GM19395 (cell line): Measurements from ENCODE around the gene IFI44L.

Experiments used
- ATAC-seq: cut with Tn5 transposase; IDR thresholded peaks from one replicate; pipeline ENCODE4 v1.9.1; 2021; ENCODE audit warnings: mild to moderate bottlenecking, moderate library complexity; ENCODE audit not compliant: unreplicated experiment

IFI44L gene

DNA sequence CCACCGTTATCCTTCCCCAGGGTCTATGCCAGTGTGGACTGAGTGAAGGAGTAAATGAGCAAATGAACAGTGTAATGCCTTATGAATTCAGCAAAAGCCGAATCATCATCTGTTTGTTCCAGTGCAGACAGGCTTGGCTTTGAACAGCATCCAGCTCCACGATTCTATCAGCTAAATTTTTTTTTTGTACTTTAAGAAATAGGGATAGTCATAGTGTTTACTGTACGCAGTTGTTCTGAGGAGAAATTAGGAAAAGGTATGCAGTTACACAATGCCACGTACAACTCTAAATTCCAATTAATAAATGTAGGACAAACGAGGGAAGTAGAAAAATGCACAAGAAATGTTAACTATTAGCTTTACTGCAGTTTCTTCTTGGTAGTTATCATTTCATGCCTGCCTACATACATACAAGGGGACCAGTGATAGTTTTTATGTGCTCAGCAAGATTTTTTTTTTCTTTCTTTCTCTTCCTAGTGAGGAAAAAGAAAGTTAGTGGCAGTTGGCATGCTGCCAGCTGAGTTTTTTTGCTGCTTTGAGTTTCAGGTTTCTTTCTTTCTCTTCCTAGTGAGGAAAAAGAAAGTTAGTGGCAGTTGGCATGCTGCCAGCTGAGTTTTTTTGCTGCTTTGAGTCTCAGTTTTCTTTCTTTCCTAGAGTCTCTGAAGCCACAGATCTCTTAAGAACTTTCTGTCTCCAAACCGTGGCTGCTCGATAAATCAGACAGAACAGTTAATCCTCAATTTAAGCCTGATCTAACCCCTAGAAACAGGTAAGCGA is at the start of gene IFI44L:
Gene IFI44L (plus strand): TSS at position 646 of the 777 bp plus-strand sequence. CDS start 7,468 bp downstream, outside the sequence.
- ATAC-seq: peak; percentile 53

DNA sequence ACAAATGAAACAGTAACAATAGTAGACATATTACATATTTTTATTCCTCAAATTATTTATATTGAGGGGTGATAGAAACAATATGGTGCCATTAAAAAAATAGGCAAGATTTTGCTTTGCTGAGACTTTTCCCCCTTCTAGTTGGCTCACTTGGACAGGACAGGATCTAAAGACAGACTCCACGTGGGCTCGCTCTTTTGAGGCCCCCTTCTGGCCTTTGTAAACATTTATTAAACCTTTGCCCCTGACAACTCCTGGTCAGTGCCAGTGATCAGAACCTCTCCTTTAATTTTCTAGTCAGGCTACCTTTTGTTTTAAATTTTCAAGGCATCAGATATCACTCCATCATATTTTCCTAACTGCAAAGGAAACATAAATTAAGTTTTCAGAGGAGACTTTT is 49.7 kb upstream of the IFI44L start:
- no peak for ATAC-seq

DNA sequence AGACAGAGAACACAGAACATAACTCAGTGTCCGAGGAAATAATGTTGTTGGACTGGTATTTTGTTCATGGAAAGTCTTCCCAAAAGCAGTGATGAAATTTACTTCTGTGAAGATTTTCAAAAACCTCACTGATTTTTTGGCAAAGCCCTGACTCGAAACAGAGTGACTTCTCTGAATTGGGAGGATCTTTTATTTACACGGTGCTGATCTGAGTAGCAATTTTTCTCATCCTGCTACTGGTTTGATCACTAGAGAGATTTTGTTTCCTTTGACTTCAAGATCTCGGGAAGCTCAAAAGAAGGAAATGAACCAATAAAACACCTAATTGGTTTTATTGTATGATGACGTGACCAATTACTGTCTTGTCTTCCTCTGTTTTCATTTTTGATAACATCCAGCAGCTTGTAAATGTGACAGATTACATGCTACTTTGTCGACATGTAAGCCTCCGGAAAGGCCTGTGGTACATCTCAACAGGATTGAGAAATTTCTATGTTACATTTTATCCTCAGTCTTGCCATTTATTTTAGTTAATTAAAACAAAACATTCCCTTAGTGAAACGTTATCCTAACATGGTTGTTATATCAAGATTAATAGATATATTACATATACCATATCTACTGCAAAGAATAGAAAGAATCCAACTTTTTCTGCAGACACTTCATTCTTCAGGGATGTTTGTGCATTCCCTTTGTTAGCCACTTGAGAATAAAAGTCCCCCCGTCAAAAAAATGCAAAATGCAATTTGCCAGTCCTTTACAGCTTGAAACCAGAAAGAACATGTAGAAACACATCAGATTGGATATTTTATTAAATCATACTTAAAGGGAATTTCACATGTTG is 42.8 kb upstream of the IFI44L start:
- no peak for ATAC-seq

DNA sequence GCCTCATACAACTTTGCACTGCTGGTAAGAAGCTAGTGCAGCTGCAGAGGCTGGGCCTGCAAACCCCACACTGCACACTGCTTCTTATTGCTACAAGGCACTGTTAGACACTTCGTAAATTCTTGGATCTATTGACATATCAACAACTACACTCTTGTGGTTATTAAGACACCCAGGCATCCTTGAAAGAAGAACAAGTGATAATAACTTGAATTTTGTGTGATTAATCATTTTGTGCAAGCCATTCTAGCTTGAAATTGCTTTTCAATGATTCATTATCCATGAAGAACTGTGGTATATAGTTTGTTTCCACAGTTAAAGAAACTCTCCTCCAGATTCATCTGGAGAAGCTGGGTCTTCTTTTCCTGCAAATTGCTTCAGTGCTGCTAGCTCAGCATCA is 33.7 kb upstream of the IFI44L start:
- no peak for ATAC-seq

DNA sequence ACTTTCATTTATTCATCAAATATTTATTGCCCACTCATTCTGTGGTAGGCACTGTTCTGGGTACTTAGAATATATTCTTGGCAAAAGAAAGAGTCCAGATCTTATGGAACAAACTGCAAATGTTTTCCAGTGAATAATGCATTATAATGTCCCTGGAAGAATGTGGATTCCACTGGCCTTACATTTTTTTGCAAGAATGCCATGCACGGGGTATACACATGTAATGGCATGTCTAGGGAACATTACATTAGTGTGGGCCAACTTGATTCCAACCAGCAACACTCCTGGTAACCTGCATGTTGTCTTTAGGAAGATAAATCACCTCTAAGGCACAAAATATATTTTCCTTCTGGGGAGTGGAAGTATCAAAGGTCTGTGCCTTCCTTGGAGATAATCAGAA is 33.0 kb upstream of the IFI44L start:
- ATAC-seq: no peak

DNA sequence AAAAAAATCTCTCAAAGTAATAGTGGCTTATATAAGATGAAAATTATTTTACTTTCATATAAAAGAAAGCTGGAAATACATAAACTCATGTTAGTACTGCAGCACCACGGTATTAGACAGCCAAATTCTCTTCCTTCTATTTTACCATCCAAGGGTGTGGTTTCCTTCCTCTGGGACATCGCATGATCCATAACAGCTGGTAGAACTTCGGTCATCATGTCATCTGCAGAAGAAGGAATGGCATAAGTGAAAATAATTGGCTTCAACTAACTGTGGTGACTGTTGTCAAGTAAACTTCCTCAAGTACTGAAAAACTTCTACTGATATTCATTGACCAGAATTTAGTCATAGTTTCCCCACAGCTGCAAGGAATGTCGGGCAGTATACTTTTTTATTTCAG is 28.3 kb upstream of the IFI44L start:
- ATAC-seq: no peak

DNA sequence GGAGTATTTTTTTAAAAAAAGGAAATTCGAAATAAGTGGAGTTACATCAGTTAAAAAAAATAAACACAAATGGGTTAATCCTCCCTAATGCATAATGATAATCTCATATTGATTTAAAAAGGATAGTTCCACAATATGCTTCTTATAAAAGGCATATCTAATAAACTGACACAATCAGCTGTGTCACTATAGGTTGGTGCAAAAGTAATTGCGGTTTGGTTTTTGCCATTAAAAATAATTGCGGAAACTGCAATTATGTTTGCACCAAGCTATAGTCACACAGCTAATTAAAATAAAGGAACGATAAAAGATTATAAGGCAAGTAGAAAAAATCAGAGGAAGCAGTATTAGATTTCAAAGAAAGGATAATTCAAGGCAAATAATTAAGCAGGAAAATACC is 21.0 kb upstream of the IFI44L start:
- ATAC-seq: no peak

DNA sequence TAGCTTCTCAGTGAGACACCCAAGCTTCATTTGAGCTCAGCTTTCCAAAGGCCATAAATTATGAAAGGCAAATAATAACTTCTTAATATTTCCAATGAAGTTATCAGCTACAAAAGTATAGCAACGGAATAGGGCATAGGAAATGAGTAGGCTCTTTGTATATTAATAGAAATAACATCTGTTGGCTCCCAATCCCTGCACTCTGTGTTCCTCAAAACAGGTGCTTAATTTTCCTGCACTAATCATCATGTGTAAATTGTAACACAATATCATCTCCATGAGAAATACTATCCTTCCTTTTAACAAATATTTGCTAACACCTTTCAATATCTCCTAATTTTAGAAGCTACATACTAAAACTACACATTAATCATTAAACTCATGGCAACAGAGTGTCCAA is 19.2 kb upstream of the IFI44L start:
- ATAC-seq: no peak

DNA sequence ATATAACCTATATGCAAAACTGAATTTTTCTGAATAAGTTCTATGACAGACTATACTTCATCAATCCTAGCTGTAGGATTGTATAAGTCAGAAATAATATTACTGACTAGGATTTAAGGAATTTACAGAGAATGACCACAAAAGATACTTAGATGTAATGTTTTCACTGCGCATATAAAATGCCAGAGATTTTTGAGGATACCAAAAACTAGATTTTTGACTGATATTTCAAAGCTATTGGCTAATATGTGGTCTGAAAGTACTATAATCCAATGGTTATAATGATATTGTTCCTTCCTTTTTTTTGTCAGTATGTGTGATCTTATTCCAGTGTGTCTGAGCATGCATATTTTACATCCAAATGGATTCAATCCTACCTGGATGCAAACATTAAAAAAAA is 17.0 kb upstream of the IFI44L start:
- no peak for ATAC-seq

DNA sequence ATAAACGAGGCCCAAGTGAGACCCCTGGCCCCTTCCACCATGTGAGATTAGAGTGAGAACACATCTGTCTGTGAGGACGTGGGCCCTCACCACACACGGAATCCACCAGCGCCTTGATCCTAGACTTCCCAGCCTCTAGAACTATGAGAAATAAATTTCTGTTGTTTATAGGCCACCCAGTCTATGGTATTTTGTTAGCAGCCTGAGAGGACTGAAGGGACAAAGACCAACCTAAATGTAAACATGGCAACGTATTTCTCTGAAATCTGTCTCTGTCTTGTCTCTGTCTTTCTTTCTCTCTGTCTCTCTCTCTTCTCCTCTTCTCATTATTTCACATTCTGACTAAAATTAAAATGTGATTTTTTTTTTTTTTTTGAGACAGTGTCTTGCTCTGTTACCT is 15.6 kb upstream of the IFI44L start:
- ATAC-seq: no peak

DNA sequence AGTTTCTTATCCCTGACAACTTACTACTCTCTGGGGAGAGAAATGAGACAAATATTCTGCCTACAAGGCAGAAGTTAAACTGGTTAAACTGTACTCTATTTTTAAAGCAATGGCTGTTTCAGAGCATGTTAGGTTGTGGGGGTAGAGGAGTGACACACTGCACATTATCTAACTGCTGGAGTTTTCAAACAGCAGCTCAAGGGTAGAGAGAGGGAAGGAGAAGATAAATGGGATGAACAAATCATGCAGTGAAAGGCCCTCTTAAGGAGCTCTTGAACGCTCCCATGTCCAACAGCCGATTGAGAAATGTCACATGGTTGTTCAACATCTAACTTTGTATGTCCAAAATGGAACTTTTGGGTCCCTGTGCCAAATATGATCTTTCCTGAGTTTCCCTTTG is 14.0 kb upstream of the IFI44L start:
- no peak for ATAC-seq

DNA sequence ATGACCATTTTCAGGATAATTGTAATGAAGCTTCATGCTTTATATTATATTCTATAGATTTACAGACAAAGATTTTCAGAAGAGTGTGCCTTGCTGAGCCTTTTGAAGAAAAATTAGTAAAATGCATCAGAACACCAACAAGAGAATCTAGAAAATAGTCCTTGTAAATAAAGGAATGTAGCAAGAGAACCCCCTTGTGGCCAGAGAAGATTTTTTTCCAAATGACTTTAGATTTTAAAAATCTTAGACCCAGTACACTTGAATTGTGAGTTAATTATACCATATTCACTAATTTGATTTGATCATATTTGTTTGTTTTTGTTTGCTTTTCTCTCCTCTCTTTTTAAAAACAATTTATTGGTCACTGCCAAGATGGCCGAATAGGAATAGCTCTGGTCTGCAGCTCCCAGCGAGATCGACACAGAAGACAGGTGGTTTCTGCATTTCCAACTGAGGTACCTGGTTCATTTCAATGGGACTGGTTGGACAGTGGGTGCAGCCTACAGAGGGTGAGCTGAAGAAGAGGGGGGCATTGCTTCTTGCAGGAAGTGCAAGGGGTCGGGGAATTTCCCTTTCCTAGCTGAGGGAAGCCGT is 12.8 kb upstream of the IFI44L start:
- no peak for ATAC-seq

DNA sequence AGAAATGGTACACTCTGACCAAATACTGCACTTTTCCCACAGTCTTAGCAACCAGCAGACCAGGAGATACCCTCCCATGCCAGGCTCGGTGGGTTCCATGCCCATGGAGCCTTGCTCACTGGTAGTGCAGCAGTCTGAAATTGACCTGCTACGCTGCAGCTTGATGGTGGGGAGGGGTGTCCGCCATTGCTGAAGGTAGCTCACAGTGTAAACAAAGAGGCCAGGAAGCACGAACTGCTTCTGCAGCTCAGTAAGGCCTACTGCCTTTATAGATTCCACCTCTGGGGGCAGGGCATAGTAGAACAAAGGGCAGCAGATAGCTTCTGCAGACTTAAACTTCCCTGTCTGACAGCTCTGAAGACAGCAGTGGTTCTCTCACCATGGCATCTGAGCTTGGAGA is 12.3 kb upstream of the IFI44L start:
- no peak for ATAC-seq

DNA sequence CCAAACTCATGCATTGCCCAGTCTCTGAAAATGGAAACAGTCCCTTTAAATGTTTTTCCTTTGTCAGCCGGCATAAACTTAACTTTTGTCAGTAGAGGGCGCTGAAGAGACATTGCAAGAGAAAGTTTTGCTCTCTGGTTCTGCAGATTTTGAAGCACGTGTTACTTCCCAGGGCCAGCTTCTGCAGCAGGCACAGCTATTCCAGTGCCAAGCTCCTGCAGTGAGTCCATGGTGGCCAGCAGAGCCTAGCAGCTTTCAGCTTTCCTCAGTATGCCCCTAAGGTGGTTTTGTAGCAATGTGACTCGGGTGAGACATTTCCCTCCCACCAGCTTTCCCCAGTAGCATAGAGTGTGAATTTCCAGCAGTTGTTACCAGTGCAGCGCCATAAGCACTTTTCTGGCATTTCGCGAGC is 2.6 kb upstream of the IFI44L start:
- peak; percentile 52 for ATAC-seq

DNA sequence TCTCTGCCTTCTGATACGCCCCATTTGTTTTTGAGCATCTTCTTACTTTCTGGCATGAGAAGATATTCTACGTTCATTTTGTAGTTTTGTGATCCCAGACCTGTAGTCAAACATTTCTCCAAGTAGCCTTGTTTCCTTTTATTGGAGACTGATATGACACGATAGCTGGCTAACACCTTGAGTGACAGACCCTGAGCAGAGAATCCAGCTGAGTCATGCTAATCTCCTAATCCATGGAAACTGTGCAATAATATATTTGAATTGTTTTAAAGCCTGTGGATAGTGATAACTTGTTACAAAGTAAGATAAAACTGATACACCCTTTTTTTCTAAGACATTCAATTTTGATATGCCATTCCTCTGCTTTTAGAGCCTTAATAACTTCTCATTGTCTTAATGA is 1.2 kb upstream of the IFI44L start:
- no peak for ATAC-seq

DNA sequence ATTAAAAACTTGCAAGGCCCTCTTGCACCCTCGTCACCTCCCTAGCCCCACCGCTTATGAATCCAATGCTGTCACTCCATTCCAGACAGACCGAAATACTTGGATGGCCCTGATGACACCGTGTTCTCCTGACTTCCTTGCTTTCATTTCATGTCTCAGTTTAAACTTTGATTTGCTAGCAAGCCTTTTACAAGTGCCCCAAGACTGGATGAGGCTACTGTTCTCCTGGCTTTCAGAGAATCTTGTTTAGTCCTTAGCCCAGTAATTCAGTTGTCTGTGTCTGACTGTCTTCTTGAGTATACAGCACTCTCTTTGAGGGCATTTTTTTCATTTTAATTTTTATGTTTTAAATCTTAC is 824 bp upstream of the IFI44L start:
- peak; percentile 12 for ATAC-seq

DNA sequence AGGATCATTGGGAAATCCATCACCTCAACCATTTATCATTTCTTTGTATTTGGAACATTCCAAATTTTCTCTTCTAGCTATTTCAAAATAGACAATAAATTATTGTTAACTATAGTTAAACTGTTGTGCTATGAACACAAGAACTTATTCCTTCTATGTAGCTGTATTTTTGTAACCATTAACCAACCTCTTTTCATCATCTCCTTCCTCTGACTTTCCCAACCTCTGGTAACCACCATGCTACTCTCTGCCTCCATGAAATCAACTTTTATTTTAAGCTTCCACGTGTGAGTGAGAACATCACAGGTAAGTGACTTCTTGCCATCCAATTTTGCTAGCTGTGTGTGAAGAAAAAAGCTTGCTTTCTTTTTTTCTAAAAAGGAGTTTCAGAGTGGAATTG is 418 bp downstream of the IFI44L start:
- ATAC-seq: no peak

DNA sequence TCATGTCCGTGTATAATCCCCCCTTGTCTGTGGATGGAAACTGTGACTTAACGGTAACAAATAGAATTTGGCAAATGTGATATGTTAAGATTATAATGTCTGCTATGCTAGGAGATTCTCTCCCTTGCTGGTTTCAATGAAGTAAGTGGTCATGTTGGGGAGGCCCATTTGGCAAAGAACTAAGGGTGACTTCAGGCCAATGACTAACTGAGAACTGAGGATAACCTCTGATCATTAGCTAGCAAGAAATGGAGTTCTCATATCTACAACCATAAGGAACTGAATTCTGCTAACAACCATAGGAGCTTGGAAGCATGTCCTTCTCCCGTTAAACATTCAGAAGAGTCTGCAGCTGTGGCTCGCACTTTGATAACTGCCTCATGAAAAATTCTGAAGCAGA is 2.3 kb downstream of the IFI44L start:
- no peak for ATAC-seq

DNA sequence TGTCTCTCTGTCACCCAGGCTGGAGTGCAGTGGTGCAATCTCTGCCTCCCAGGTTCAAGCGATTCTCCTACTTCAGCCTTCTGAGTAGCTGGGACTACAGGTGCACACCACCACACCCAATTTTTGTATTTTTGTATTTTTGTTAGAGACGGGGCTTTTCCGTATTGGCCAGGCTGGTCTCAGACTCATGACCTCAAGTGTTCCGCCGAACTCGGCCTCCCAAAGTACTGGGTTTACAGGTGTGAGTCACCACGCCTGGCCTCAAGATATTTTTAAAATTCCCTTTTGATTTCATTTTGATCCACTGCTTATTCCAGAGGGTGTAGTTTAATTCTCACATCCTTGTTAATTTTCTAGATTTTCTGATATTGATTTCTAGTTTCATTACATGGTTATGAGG is 3.8 kb downstream of the IFI44L start:
- ATAC-seq: no peak

DNA sequence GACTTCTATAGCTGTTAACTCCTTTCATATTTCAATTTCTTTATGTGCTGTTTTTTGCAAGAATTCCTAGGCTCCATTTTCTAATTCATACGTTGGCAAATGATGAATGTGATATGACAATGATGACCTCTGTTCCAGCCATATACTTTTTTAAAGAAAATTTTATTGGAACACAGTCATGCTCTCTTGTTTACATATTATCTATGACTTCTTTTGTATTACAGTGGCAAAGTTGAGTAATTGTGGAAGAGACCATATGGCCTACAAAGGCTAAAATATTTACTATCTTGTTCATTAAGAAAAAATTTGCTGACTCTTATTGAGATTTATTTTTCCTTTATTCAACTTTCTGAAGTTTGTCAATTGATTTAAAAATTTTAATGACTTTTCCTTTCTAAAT is 7.1 kb downstream of the IFI44L start:
- no peak for ATAC-seq

DNA sequence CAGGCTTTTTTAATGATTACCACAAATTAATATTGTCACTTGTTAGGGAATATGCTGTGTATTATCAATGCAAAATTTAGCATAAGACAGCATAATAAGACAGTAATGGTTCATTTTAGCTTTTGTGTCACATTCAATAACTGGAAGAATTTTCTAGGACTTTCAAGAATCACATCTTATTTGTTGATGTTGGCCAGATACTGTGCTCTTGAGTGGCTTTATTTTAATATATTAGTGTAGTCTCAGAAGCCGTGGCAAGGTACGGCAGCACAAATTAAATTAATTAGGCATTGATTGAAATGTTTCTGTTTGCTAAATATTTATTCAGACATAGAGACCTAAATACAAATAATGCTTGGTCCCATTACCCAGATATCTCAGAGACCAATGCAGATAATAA is 10.4 kb downstream of the IFI44L start:
- no peak for ATAC-seq

DNA sequence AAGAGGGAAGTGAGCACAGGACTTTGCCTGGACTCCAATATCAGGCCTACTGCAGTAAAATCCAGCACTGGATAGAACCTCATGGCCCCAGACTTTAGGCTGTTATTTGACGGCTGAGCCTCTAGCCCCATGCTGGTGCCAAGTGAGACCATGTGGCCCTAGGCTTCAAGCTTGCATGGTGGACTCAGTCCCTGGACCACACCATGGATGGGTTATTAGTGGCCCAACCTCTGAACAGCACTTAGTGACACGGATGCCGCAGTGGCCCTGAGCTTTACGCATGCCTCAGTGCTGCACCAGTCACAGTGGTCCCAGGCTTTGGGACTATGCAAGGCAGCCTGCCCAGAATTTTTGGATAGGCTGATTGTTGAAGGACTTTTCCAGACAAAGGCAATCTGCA is 13.0 kb downstream of the IFI44L start:
- no peak for ATAC-seq
